Stimulated activated CD4-positive, alpha-beta T cell treated with anti-CD3 and anti-CD28 coated beads, Interleukin-15, amount 100 ng/mL, for 24 hours (primary cell): ENCODE measurements around the gene HES6.
A peak's percentile ranks its signal among the peaks of the same experiment; 100 is the strongest.
"Not testable (repeated sequence)": the region's sequence is repeated elsewhere in the genome, so short reads cannot be mapped to it uniquely, and the experiment has no call there.

Experiments
- DNase-seq: peaks from one replicate; pipeline ENCODE4 v3.0.0-alpha.2; 2020

HES6 gene

GRCh38 chr2:238272156-238272555 lies 32.3 kb upstream of the HES6 start:
- DNase-seq = no peak

DNA sequence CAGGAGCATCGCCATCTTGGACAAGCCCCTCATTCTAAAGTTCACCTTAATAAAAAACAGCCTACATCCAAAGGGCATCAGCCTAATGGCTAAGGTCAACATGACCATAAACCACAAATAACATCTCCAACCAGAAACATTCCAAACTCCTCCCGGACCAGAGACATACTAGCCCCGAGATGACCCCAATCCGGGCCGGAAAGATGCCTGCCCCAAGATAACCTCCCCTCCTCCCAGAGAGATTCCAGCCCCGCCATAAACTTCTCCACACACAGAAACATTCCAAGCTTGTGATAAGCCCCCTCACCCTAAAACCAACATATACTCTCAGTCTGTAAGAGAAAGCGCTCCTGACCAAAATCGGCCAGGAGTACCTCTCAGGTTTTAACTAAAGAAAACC lies 31.8 kb upstream of the HES6 start:
- not testable (repeated sequence) for DNase-seq

- no peak for DNase-seq
These were observed 31.3 kb upstream of the HES6 start for GRCh38 chr2:238271061-238271554.

DNA sequence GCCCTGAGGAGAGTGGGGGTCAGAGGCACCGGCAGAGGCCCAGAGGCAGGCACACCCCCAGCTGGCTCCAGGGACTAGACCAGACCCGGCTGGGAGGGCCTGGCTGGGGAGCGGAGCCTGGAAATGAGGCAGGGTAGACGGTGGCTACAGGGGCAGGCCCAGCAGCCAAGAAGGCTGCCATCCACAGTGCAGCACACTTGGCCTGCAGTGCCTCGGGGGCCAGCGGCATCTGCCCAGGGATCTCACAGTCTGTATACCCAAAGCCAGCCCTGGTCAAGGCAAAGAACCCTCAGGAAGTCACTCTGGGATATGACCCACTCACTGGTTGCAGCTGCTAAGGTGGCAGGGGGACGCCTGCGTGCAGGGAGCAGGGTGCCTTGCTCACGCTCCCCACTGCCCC lies 30.8 kb upstream of the HES6 start:
- no peak for DNase-seq

- no peak for DNase-seq
These were observed 29.9 kb upstream of the HES6 start for GRCh38 chr2:238269741-238270140.

DNA sequence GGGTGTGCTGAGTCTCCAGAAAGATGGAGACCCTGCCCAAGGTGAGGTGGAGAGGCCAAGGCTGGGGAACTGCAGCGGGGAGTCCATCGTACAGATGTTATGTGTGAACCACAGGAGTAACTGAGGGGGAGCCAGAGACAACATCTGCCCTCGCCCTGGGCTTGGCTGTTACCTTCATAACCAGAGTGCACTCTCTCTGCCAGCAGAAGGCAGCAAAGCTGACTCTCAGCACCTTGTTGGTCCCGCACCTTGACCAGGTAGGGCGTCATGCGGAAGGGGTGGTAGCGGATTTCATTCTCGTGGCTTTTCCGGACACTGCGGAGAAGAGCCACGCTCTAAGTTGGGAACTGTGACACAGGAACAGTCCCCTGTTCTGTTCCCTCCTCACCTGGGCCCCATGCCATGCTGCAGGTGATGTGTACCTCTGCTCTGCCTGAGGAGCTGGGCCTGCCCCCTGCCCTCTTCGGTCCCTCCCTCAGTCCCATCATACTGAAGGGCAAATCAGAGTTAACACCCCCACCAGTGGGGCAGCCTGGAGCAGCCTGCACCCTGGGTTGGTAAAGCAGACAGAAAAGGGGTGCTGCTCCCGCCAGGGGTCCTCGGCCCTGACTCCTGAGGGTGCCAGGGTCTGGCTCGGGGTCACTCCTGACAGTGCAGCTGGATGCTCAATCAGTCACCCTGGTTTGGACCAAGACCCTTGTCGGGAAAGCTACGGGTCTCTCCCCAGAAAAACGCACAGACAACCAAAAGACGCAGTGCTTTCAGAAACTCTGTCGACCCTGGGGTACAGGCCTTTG lies 28.2 kb upstream of the HES6 start:
- DNase-seq = no peak

DNA sequence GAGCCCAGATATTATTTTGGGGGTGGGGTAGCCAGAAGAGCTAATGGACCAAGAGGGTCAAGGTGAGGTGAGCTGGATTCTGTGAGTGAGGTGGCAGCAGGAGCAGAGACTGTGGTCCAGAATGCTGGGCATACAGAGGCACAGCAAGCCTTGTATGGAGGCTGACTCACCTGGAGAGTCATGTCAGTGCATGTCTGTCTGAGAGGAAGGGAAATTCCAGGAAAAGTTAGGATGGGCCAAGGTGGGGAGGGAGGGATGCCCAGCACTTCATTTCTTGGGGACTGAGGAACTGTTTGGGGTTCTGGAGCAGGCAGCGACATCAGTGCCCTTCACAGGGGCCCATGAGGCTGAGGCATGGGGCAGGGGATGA lies 27.5 kb upstream of the HES6 start:
- no peak for DNase-seq

- DNase-seq = no peak
These were observed 25.8 kb upstream of the HES6 start for GRCh38 chr2:238265605-238266004.

DNA sequence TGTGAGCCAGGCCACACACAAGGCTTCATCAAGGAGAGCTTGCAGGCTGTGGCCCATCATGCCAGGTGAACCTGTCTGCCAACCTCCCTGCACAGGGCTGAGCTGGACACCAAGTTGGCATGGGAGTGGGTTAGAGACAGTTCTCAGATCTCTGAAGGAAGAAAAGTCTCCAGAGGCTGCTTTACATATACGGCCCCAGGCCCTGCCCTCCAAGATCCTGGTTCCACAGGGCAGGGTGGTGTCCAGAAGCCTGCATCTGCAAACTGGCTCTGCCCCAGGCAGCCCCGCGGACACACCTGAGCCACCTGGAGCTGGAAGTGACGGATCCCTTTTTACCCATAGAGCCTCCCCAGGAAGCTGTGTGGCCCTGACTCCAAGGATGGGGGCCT lies 24.2 kb upstream of the HES6 start:
- DNase-seq = no peak

DNA sequence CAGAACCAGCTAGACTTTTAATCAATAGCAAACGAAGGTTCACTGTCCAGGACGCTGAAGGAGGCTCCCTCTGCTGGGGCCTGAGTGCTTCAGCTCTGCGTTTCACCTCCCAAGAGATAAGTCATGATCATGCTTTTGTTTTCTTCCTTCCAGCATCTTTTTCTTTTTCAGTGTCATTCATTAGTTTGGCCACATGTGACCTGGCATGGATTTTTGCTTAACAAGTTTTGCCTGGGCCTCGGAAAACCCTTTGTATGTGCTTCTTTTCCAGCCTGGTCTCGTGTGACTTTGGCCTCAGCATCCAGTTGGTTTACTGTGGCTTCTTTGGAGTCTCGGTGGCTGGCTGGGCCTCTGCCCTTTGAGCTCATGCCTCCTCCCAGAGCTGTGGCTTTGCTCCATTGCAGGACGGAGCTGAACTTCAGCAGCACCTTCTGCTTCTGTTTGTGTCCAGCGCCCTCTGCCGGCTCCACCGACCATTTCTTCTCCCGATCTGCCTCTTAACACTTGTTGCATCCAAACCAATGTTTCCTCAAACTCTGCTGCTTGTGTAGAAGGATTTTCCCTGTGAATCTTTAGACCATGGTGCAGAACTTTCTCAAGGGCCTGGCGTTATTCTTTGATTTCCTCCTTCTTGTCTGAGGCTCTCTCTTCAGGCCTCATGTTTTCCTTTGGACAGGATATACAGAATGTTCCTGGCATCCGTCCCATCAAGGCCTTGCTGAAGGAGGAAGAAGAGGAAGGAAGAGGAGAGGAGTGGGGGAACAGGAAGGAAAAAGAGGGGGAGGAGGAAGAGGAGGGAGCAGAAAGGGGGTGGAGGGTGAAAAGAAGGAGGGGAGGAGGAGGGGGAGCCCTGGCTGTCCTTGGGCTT lies 23.6 kb upstream of the HES6 start:
- peak; percentile 81 for DNase-seq

DNA sequence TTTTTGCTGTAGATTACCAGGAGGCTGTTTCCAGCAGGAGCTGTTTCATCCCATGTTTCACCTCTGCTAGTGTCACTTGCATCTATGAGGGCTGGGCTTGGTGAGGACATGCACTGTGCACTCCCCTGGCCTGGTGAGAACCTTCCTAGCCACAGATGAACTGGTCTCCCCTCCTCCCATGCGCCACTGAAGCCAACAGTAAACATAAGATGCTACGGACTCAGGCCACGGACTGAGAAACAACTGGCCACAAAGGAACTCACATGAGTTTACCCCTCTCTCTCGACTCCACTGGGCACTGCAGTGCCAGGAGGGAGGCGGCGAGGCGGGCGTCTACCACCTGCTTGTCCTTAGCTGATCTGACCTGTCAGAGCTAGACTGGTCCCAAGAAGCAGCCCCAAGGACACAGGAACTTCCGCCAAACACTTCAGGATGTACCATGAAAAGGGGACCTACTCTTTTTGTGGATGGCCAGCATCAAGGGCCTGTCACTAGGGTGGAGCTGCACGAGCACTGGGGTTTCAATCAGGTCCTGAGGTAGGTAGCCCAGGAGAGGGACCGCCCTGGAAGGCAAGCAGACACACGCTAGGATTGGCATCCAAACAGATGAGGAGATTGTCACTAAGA lies 22.8 kb upstream of the HES6 start:
- DNase-seq = no peak

DNA sequence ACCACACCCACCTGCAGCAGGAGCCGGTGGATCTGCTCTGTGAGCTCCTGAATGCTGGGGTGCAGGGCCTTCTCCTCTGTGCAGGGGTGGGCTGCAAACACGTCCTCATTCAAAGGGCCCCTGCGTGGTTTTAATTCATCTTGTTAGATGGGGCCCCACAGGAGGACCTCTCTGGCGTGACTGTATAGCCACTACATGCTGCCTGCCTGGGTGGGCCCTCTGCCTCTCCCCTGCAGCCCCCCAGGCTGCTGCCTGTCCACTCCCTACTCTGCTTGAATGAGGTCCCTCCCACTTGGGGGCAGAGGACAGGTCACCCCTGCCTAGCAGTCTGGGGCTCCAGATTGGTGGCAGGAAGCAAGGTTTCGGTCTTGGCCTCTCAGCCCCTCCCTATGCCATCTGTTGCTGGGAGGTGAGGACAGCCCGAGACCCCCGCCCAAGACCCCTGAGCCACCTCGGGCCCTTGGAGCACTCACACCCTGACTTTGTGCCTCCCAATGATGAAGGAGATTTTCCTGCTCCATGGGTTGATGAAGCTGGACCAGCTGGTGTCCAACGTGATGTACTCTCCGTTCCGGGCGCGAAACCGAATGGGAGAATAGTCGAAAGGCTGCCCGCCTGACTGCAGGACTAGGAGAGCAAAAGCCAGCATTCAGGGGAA lies 22.0 kb upstream of the HES6 start:
- no peak for DNase-seq

- no peak for DNase-seq
These were observed 21.0 kb upstream of the HES6 start for GRCh38 chr2:238260883-238261282.

DNA sequence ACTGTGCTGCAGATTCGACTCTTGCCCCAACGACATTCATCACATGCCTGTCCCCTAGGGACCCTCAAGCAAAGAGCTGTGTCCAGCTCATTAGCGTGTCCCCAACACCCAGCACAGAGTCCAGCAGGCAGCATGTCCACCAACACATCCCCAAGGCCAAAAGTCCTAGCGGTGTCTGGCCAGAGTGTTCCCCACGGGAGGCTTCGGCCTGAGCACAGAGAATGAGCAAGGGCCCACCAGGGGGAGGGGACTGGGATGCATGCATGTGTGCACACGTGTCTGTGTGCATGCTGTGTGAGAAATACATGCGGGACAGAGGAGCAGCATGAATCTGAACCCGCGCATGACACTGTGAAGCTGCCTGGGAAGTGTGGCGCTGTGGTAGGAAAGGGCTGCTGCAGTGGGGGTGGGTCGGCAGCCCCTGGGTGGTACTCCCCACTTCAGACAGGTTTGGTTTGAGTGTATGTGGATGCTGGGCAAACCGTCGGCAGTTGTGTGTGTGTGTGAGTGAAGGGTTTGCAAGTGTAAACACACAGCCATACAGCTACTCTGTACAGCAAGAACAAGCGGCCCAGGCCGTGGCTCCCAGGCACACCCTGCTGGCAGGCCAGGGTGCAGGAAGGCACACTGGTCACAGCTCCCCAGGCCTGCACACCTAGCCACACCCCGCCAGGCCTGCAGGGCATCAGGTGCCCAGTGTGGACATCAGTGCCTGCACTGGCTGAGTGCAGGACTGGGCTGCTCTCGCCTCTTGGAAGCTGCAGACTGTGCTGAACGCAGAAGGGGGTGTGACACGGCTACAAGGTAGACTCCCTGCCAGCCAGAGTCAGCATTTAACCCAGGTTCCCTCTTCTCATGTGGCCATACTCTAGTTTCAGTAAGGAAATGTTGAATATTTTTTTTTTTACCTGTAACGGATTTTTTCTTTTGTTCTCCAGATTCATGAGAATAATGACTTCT lies 19.5 kb upstream of the HES6 start:
- no peak for DNase-seq

DNA sequence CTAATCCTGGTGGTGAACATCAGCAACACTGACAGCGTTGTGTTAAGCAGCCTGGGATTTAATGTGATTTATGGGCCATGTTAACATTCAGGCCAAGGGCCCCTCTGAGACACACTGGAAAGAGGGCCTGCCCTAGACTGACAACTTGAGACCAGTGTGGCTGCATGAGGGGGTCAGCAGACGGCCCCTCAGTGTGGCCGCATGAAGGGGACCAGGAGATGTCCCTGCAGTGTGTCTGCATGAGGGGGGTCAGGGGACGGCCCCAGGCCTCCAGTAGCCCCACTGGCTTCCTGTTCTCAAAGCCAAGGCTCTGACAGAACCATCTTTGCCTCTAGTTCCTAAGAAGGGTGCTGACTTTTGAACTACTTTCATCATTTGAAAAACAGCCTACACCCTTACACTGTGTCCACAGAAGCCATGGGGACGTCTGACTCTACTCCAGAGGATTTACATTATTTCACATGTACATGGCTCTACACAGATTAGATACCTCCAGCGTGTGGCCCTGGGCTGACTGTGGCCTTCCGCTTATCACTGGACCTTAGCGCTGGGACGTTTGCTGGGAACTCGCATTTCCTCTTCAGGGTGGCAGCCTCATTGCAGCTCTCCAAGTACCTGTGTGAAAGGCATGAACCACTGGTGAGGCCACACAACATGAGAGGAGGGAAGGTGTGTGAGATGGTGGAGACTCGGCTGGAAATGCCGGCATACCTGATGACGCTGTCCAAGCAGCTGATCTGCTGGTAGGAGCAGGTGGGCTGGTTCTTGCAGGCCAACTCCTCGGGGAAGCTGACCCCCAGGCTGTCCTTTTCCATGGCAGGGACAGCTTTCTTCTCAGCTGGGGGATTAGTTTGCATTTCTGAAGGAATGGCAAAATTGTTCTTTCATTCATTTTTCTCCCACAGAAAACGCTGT lies 18.2 kb upstream of the HES6 start:
- DNase-seq = no peak

DNA sequence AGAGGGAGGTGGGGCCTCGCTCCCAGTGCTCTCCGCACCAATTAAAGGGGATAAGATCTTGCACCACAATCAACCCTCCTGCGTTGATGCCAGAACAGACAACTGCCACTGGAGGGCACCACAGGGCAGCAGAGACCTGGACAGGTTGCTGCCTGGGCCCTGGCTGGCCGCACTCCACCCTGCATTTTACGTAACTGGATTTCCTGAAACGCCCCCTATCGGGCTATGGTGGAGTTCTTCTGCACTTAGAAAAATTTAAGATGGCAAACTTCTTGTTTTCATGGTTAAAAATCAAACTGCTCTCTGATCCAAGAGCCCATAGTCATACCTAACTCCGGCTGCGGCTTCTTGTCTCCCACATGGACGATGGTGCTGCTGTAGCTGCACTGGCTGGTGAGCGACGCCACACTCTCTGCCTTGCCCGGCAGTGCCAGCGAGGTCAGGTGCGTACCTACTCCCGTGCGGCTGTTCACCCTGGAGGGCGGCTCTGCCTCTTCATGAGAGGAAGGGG lies 16.8 kb upstream of the HES6 start:
- DNase-seq = peak; percentile 81

- DNase-seq = no peak
These were observed 16.3 kb upstream of the HES6 start for GRCh38 chr2:238256111-238256510.

- DNase-seq = no peak
These were observed 15.8 kb upstream of the HES6 start for GRCh38 chr2:238255636-238256035.

- no peak for DNase-seq
These were observed 15.3 kb upstream of the HES6 start for GRCh38 chr2:238255151-238255551.

GRCh38 chr2:238254095-238254723 lies 14.4 kb upstream of the HES6 start:
- no peak for DNase-seq
